GM23248 (cell line): ENCODE data around the gene SENP1. TPM values are rescaled to one million over a fixed set of nuclear protein-coding genes. Genes with fewer than 3 reads are reported as not detected.

Source experiments
- DNase-seq: peaks from one replicate; pipeline ENCODE4 v3.0.0-alpha.2; 2015
- H2AFZ ChIP-seq: fragments of 200-600 bp; sonication (generic); 2 replicates; pipeline ENCODE4 v1.6.1; 2016; ENCODE audit warnings: antibody characterized with exemption
- H3F3A ChIP-seq: fragments of 200-600 bp; sonication (generic); 2 replicates; pipeline ENCODE4 v1.6.1; 2016; ENCODE audit warnings: mild to moderate bottlenecking, antibody characterized with exemption, mixed run types; ENCODE audit not compliant: insufficient read depth
- H3K27ac ChIP-seq: fragments of 200-600 bp; sonication (generic); 2 replicates; pipeline ENCODE4 v1.5.1; 2016; ENCODE audit warnings: mild to moderate bottlenecking
- H3K27me3 ChIP-seq: fragments of 200-600 bp; sonication (generic); replicated peaks from 2 replicates; pipeline ENCODE4 v1.6.1; 2016; ENCODE audit warnings: mild to moderate bottlenecking; ENCODE audit not compliant: insufficient read depth
- H3K36me3 ChIP-seq: fragments of 200-600 bp; sonication (generic); 2 replicates; pipeline ENCODE4 v1.6.1; 2016; ENCODE audit warnings: low read depth, mild to moderate bottlenecking
- H3K4me1 ChIP-seq: fragments of 200-600 bp; sonication (generic); 2 replicates; pipeline ENCODE4 v1.6.1; 2016; ENCODE audit warnings: mild to moderate bottlenecking; ENCODE audit not compliant: insufficient read depth
- H3K4me2 ChIP-seq: fragments of 200-600 bp; sonication (generic); one replicate; pipeline ENCODE4 v1.6.1; 2016; ENCODE audit warnings: mild to moderate bottlenecking; ENCODE audit not compliant: unreplicated experiment
- H3K4me3 ChIP-seq: fragments of 200-600 bp; sonication (generic); 2 replicates; pipeline ENCODE4 v1.5.1; 2016; ENCODE audit warnings: mild to moderate bottlenecking
- H3K79me2 ChIP-seq: fragments of 200-600 bp; sonication (generic); 2 replicates; pipeline ENCODE4 v1.6.1; 2016; ENCODE audit warnings: mild to moderate bottlenecking; ENCODE audit not compliant: insufficient read depth
- H3K9ac ChIP-seq: fragments of 200-600 bp; sonication (generic); 2 replicates; pipeline ENCODE4 v1.6.1; 2016; ENCODE audit warnings: mild to moderate bottlenecking
- H3K9me2 ChIP-seq: fragments of 200-600 bp; sonication (generic); 2 replicates; pipeline ENCODE4 v1.6.1; 2016; ENCODE audit warnings: mixed run types, mild to moderate bottlenecking, moderate library complexity; ENCODE audit not compliant: insufficient read depth
- H3K9me3 ChIP-seq: fragments of 200-600 bp; sonication (generic); one replicate; pipeline ENCODE4 v1.6.1; 2017; ENCODE audit warnings: low read depth
- H4K20me1 ChIP-seq: fragments of 200-600 bp; sonication (generic); 2 replicates; pipeline ENCODE4 v1.6.0; 2016; ENCODE audit not compliant: insufficient read depth
- EZH2 ChIP-seq: fragments of 200-600 bp; sonication (generic); IDR thresholded peaks from 2 replicates; pipeline ENCODE4 v1.6.1; 2018; ENCODE audit warnings: antibody characterized with exemption, mild to moderate bottlenecking; ENCODE audit not compliant: insufficient read depth, poor library complexity, severe bottlenecking
- EZH2phosphoT487 ChIP-seq: fragments of 200-600 bp; sonication (generic); IDR thresholded peaks from 2 replicates; pipeline ENCODE4 v1.6.1; 2018; ENCODE audit warnings: antibody characterized with exemption, moderate library complexity, mild to moderate bottlenecking, low read depth; ENCODE audit not compliant: insufficient read depth
- WGBS, 2 experiments: methylation state at CpG; one replicate each; pipeline ENCODE4 v1.1.6; 2015 to 2017; ENCODE audit warnings: low lambda C conversion rate in 2 of 2, low coverage in 1 of 2; ENCODE audit errors: missing lambda C conversion rate in 2 of 2; 5-methylcytosine and 5-hydroxymethylcytosine counted together
- in situ Hi-C: fragments of 300-500 bp; cut with MboI; formaldehyde crosslinking; loops from 2 replicates; pipeline ENCODE4 v1.15.0; 2020
- polyA plus RNA-seq: library from polyadenylated mRNA; unstranded; fragments of >200 nt; fragmentation: Nextera tagmentation; extraction: Ambion mirVana; gene quantifications from 2 replicates; pipeline ENCODE4 v1.2.1, GENCODE V29; 2016
- total RNA-seq: library from RNA; depleted of rRNA; stranded (reverse); fragments of >200 nt; shearing (Covaris generic); gene quantifications from 2 replicates; pipeline ENCODE4 v1.2.3, GENCODE V29; 2014

Gene SENP1
- total and polyA plus RNA-seq, 2 experiments from 2014 or later = 6.7 to 15.3 TPM

GRCh38 chr12:48022676-48023385 lies 83.0 kb downstream of the SENP1 start:
- no peaks in the 10 kb centered on the region for H3K9me2 ChIP-seq
- no peaks in the 10 kb centered on the region for H3F3A ChIP-seq
- in situ Hi-C loops = no loop called here
- no peak overlapping the region for H2AFZ ChIP-seq
- H3K79me2 ChIP-seq = no peaks in the 10 kb centered on the region
- WGBS, 2 experiments = 43 to 44% methylated on average over 7 of the region's 7 CpGs
- TF ChIP-seq EZH2phosphoT487 (no peak), EZH2 (no peak)
- H3K27me3 ChIP-seq = peaks cover 54% of the 10 kb centered on the region
- H3K36me3 ChIP-seq = no peaks in the 10 kb centered on the region
- H3K4me2 ChIP-seq = no peak overlapping the region
- no peak overlapping the region for H3K27ac ChIP-seq
- H3K9ac ChIP-seq = no peak overlapping the region
- H3K4me1 ChIP-seq = no peaks in the 10 kb centered on the region
- no peaks in the 10 kb centered on the region for H4K20me1 ChIP-seq
- no peak overlapping the region for H3K4me3 ChIP-seq
- H3K9me3 ChIP-seq = no peaks in the 10 kb centered on the region
- DNase-seq = no peak

GRCh38 chr12:48022180-48022521 lies 83.7 kb downstream of the SENP1 start:
- DNase-seq = no peak
- no peaks in the 10 kb centered on the region for H3K79me2 ChIP-seq
- H2AFZ ChIP-seq = no peak overlapping the region
- no peak overlapping the region for H3K4me3 ChIP-seq
- H3K9ac ChIP-seq = no peak overlapping the region
- H3K9me2 ChIP-seq = no peaks in the 10 kb centered on the region
- no peak for TF ChIP-seq EZH2
- TF ChIP-seq EZH2phosphoT487 = no peak
- in situ Hi-C loops = no loop called here
- no peak overlapping the region for H3K27ac ChIP-seq
- no peaks in the 10 kb centered on the region for H3K9me3 ChIP-seq
- peaks cover 60% of the 10 kb centered on the region for H3K27me3 ChIP-seq
- no peaks in the 10 kb centered on the region for H4K20me1 ChIP-seq
- H3K4me1 ChIP-seq = no peaks in the 10 kb centered on the region
- H3K36me3 ChIP-seq = no peaks in the 10 kb centered on the region
- H3K4me2 ChIP-seq = no peak overlapping the region
- H3F3A ChIP-seq = no peaks in the 10 kb centered on the region
- WGBS, 2 experiments = 4 to 7% methylated on average over 3 of the region's 3 CpGs

- Histone ChIP-seq H3K79me2 (no peaks in the 10 kb centered on the region), H3K4me3 (no peak overlapping the region), H3K36me3 (no peaks in the 10 kb centered on the region), H3K9me2 (no peaks in the 10 kb centered on the region), H3K4me2 (no peak overlapping the region), H3K4me1 (no peaks in the 10 kb centered on the region), H3K27ac (no peak overlapping the region), H3F3A (no peaks in the 10 kb centered on the region), H2AFZ (no peak overlapping the region), H3K9me3 (no peaks in the 10 kb centered on the region), H3K27me3 (peaks cover 62% of the 10 kb centered on the region), H3K9ac (no peak overlapping the region), H4K20me1 (no peaks in the 10 kb centered on the region)
- TF ChIP-seq EZH2phosphoT487 = no peak
- no peak for TF ChIP-seq EZH2
- in situ Hi-C loops = no loop called here
- 31 to 32% methylated on average over 5 of the region's 5 CpGs for WGBS, 2 experiments
- DNase-seq = no peak
These were observed 84.2 kb downstream of the SENP1 start for GRCh38 chr12:48021485-48022179.

GRCh38 chr12:48019639-48020265 lies 86.1 kb downstream of the SENP1 start:
- in situ Hi-C loops = no loop called here
- peaks cover 68% of the 10 kb centered on the region for H3K27me3 ChIP-seq
- no peak for TF ChIP-seq EZH2
- TF ChIP-seq EZH2phosphoT487 = no peak

More at GRCh38 chr12:48019639-48020265, 86.1 kb downstream of the SENP1 start:
- no peak overlapping the region for H3K4me2 ChIP-seq
- no peaks in the 10 kb centered on the region for H3K9me3 ChIP-seq
- H3K36me3 ChIP-seq = no peaks in the 10 kb centered on the region
- no peak overlapping the region for H3K4me3 ChIP-seq
- no peaks in the 10 kb centered on the region for H3F3A ChIP-seq
- H3K79me2 ChIP-seq = no peaks in the 10 kb centered on the region
- no peaks in the 10 kb centered on the region for H4K20me1 ChIP-seq
- H2AFZ ChIP-seq = no peak overlapping the region
- H3K9ac ChIP-seq = no peak overlapping the region
- H3K4me1 ChIP-seq = no peaks in the 10 kb centered on the region
- WGBS, 2 experiments = 13 to 20% methylated on average over 3 of the region's 3 CpGs
- DNase-seq = no peak
- H3K9me2 ChIP-seq = no peaks in the 10 kb centered on the region
- H3K27ac ChIP-seq = no peak overlapping the region
